Measurements from ENCODE around the gene LAMB3. TPM values are rescaled to one million over a fixed set of nuclear protein-coding genes. Genes with fewer than 3 reads are reported as not detected.

The LAMB3 gene
- total RNA-seq, 1 experiment from 2014 or later = 70.2 TPM

Small RNAs within 50 kb of the gene (microRNA-seq; reads per million reads assigned to microRNA genes)
- not detected for gene MIR4260 (ENCODE audit: borderline number of aligned reads)

Other genes starting within 250 kb of the LAMB3 start
- gene CAMK1G, start 68.7 kb downstream of the LAMB3 start, total RNA-seq (2021; ENCODE audit: unreplicated experiment) = not detected
- gene G0S2, start 23.0 kb upstream of the LAMB3 start, total RNA-seq (2021; ENCODE audit: unreplicated experiment) = not detected
- 0.27 TPM for gene HSD11B1, start 52.4 kb upstream of the LAMB3 start, total RNA-seq (2021; ENCODE audit: unreplicated experiment)
- gene TRAF3IP3, start 103.6 kb upstream of the LAMB3 start, total RNA-seq (2021; ENCODE audit: unreplicated experiment) = 0.34 TPM
- gene C1orf74, start 132.1 kb upstream of the LAMB3 start, total RNA-seq (2021; ENCODE audit: unreplicated experiment) = 5.6 TPM
- gene IRF6, start 153.7 kb upstream of the LAMB3 start, total RNA-seq (2021; ENCODE audit: unreplicated experiment) = 35.2 TPM
- gene UTP25, start 175.5 kb upstream of the LAMB3 start, total RNA-seq (2021; ENCODE audit: unreplicated experiment) = 12.7 TPM